Measurements from ENCODE around the gene SPNS3.

GRCh38 chr17:4476511-4477070, 42.9 kb downstream of the SPNS3 start:
- TF ChIP-seq CTCF (IDR thresholded peaks at IDR 0.05 in 2 of 3, conservative IDR thresholded peaks at IDR 0.05 in 1 of 3; ENCODE audit: control insufficient read depth in 2 of 3, extremely low read depth in 1 of 3, insufficient read depth in 1 of 3, low read depth in 3 of 3, low read length in 3 of 3) (no peak), SRF (IDR thresholded peaks at IDR 0.05; ENCODE audit: low read depth in 2 of 2, low read length in 2 of 2) (no peak), SIN3A (IDR thresholded peaks at IDR 0.05; ENCODE audit: low read depth, low read length) (no peak), EP300 (IDR thresholded peaks at IDR 0.05; ENCODE audit: borderline replicate concordance in 1 of 2, control insufficient read depth in 1 of 2, low read depth in 2 of 2, low read length in 2 of 2) (no peak), SP1 (IDR thresholded peaks at IDR 0.05; ENCODE audit: low read depth, low read length) (no peak), NFYB (IDR thresholded peaks at IDR 0.05; ENCODE audit: insufficient read depth, low read depth, low read length) (no peak)
